GM21737 (cell line): ENCODE results near the gene MYD88.
"Not testable (repeated sequence)": the region's sequence is repeated elsewhere in the genome, so short reads cannot be mapped to it uniquely, and the experiment has no call there.

ENCODE experiments used
- ATAC-seq: cut with Tn5 transposase; IDR thresholded peaks from one replicate; pipeline ENCODE4 v1.9.1; 2021; ENCODE audit warnings: mild to moderate bottlenecking, moderate library complexity; ENCODE audit not compliant: unreplicated experiment

The MYD88 gene

DNA sequence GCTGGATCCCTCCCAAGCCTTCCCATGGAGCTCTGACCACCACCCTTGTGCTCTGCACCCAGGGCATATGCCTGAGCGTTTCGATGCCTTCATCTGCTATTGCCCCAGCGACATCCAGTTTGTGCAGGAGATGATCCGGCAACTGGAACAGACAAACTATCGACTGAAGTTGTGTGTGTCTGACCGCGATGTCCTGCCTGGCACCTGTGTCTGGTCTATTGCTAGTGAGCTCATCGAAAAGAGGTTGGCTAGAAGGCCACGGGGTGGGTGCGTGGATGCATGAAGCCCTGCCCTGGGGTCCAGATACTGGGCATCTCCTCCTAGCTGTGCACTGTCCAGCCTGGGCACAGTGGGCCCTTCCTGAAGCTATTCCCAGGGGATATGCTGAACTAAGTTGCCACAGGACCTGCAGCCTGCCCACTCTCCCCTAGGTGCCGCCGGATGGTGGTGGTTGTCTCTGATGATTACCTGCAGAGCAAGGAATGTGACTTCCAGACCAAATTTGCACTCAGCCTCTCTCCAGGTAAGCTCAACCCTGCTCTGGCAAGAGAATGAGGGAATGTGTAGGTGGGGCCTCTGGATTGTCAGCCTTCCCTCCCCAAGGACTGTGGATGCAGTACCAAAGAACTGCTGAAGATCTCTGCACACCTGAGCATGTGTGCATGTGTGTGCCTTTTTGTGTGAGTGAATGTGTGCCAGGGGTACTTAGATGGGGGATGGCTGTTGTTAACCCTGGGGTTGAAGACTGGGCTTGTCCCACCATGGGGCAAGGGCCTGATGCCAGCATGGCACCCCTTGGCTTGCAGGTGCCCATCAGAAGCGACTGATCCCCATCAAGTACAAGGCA is 2.1 kb downstream of the MYD88 start:
- no peak for ATAC-seq

- ATAC-seq: no peak
Observed at GRCh38 chr3:38141173-38141951, 2.9 kb downstream of the MYD88 start.

DNA sequence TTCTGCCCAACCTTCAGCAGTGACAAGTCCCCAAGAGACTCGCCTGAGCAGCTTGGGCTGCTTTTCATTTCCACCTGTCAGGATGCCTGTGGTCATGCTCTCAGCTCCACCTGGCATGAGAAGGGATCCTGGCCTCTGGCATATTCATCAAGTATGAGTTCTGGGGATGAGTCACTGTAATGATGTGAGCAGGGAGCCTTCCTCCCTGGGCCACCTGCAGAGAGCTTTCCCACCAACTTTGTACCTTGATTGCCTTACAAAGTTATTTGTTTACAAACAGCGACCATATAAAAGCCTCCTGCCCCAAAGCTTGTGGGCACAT is 3.5 kb downstream of the MYD88 start:
- no peak for ATAC-seq

DNA sequence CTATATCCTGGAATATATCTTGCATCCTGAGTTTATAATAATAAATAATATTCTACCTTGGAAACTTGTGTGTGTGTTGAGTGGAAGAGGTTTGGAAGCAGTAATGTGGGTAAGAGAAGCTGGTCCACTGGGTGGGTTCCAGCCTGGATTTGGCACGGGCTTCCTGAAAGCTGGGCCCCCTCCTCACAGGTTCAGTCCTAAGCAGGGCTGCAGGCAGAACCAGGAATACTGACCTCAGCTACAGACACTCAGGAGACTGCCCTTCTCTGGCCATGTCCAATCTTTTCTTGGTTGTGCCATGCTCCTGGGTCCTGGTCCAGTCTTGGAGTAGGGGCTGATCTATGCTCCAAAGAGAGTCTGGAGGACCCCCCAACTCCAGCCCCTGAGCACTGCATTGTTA is 4.5 kb downstream of the MYD88 start:
- no peak for ATAC-seq

DNA sequence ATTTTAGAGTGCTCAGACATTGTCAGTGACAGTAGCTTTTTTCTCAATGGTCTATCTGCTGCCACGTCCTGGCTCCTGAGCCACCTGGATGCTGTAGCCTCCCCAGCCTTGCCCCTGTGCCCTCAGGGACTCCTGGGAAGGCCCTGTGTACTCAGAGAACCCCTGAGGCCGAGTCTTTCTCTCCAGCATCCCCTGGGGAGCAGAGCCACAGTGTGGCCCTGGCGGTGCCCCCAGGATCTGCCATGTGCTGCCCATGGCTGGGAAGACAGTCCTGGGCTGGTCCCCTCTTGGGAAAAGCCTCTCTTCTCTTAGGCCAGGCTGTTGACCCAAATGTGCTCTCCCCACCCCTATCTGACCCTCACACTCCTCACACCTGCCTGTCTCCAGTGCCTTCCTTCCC is 5.0 kb downstream of the MYD88 start:
- ATAC-seq: no peak

- no peak for ATAC-seq
Observed at GRCh38 chr3:38146504-38146903, 8.0 kb downstream of the MYD88 start.

GRCh38 chr3:38147421-38147820 is 9.0 kb downstream of the MYD88 start:
- ATAC-seq: no peak

DNA sequence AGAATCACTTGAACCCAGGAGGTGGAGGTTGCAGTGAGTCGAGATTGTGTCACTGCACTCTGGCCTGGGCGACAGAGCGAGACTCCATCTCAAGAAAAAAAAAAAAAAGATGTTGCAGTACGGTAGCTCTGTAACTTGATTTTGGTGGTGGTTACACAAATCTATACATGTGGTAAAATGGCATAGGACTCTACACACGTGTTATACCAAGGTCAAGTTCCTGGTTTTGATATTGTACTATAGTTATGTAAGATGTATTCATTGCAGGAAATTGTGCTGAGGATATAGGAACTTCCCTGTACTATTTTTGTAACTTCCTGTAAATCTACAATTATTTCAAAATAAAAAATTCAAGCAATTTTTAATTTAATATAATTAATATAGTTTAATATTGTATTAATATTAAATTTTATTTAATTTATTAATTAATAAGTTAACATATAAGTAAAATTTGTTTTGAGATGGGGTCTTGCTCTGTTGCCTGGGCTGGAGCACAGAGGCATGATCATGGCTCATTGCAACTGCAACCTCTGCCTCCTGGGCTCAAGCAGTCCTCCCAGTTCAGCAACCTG is 9.9 kb downstream of the MYD88 start:
- ATAC-seq: no peak

DNA sequence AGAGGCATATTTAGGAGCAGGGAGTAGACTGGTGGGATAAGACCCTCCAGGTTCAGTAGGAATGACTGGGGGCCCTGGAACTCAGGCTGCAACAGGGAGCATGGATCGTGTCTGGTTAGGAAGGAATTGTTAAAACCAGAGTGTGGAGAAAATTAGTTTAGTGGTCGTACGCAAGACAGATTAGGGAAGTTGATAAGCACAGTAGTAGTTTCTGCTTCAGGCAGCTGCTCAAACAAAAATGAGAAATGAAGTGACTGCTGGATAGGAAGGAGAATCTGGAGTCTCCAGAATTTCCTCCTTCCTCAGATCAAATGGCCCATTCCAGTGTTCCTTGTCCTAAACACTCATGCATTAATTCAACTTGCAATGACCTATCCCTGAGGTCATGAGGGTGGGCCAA is 11.2 kb downstream of the MYD88 start:
- no peak for ATAC-seq

DNA sequence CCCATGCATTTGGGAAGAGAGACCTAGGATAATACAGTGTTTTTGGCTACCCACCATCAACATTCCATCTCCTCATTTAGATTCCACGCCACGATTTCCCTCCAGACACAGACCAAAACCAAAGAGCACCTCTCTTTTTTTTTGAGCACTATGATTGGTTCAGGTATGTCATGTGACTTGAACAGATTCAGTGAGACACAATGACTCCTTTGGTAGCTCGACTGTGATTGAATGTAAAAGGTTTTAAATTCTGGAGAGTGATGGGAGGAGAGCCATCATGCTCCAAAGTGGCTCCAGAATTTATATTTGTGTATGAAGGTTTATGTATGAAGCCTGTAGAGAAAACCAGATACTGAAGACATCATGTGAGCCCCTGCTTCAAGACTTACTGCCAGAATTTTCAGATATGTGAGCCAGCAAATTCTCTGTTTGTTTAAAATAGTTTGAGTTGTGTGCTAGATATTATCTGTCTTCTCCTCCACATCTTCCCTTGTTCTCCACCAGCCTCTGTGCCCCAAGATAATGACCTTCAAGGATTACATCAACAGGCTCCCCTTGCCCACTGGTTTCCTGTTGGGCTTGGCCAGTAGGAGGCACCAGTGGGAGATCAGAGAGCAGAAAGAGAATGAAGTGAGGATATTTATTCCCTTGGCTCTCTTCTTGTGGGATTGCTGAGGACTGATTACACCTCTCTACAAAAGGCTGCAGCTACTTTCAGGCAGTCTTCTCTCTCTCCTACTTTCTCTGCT is 12.5 kb downstream of the MYD88 start:
- ATAC-seq: no peak

DNA sequence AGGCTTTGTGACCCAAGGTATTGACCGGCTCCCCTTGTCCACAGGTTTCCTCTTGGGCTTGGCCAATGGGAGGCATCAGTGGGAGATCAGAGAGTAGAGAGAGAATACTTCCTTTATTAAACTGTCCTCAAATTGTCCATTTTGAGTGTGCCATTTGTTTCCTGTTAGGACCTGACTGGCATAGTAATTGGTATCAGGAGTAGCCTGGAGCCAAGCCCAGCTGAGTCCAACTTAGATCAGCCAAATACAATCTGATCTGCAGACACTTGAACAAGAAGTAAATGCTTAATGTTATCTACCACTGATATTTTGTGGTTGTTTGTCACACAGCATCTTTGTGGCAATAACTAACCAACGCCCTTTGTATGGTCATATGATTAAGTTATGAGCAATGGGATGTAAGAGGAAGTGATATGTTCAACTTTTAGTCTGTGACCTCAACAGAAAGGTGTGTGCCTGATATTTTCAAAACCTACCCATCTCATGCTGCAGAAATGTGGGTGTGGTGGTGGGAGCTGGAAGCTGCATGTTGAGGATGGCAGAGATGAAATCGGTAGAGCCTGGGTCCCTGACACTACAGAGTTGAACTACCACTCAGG is 13.3 kb downstream of the MYD88 start:
- ATAC-seq: no peak

GRCh38 chr3:38152609-38153008 is 14.1 kb downstream of the MYD88 start:
- ATAC-seq: no peak

DNA sequence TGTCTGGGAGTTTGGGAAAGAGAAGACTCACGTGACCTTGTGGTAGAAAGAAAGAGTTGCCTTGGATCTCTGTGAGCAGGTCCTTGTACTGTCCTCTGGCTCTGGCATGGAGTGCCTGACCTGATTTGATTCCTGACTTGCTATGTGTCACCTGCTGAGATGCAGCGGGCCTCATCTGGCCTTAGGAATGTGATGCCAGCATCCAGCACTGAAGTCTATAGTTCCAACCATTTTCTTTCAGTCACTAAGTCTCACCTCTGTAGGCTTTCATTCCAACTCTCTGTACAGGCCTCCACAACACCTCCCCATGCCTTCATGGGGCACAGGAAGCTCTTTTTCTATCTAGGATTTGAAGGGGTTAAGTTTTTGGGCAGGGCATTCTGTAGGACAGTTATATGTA is 14.8 kb downstream of the MYD88 start:
- no peak for ATAC-seq

GRCh38 chr3:38154033-38154494 is 15.6 kb downstream of the MYD88 start:
- ATAC-seq: no peak

DNA sequence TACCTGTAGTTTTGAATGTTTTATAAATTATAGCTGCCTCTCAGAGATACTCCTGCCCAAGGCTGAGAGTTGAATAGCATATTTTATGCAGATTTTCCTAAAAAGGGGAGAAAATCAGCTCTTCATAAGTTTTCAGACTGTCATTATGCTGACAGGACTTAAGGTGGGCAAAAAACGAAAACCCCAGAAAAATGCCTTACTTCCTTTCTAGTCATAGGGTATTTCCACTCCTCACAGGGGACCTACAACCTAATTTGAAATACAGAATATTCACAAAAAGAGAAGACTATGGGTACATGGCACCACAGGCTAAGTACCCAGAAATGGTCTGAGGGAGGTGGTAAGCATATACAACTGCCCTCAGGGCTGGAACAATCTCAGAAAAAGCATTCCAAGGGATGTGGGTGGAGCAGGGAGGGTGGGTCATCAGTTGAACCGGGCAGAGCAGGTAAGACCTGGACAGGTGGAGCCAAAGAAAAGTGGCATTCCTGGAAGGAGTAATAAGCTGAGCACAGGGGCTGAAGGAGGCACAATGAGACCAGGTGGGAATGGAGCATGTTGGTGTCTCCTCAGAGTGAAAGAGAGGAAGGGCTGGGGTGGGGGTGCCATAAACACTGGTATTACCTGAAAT is 16.3 kb downstream of the MYD88 start:
- ATAC-seq: no peak

DNA sequence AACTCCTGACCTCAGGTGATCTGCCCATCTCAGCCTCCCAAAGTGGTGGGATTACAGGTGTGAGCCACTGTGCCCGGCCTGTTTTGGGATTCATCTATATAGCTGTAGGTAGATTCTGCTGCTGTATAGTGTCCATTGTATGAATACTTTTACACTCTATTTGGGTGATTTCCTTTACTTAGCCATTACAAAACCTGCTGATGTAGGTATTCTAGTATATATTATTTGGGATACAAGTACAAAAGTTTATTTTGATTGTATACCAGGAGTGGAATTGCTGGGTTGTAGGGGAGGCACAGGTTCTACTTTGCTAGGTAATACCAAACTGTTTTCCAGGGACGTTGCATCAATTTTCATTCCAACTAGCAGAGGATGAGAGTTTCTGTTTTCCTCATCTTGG is 17.4 kb downstream of the MYD88 start:
- no peak for ATAC-seq

DNA sequence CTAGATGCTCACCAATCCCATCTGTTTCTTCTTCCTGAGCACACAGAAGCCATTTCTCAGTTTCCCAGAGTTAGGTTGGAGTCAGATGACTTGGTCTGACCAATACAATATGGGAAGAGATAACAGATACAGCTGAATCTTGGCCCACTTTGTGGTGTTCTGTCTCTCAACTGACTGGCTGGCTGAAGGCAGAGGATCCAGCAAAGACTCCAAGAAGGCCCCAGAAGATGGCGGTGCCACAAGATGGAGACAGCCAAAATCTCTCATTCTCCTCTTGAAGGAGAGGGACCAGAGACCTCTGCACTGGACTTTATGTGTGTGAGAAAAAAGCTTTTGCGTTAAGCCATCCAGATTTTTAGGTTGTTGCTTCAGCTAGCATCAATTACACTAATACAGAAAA is 18.7 kb downstream of the MYD88 start:
- ATAC-seq: no peak

GRCh38 chr3:38157595-38157994 is 19.1 kb downstream of the MYD88 start:
- no peak for ATAC-seq

DNA sequence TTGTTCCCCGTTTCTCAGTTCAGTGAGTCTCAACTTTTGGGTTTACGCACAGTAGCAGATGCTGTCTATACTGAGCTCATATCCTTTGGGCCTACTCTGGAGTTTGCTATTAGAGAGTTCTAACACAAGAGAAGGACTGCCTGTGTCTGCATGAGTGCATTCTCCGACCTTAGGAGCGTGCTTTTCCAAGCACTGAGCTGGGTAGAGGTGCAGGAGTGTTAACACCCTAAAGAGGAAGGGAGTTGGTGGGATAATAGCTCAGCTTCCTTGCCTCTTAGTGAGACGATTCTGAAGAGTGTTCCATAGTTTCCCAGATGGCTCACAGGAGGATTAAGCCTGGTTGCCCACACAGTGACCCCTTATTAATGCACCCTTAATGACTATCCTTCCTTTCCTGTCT is 20.0 kb downstream of the MYD88 start:
- no peak for ATAC-seq

DNA sequence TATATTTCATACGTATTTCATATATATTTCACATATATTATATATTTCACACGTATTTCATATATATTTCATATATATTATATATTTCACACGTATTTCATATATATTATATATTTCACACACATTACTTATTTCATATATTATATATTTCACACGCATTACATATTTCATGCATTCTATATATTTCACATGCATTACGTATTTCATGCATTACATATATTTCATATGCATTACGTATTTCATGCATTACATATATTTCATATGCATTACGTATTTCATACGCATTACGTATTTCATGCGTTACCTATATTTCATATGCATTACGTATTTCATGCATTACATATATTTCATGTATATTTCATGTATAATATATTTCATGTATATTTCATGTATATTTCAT is 22.2 kb downstream of the MYD88 start:
- ATAC-seq: not testable (repeated sequence)
